ENCODE measurements around the gene XIST. TPM values are rescaled to one million over a fixed set of nuclear protein-coding genes. Genes with fewer than 3 reads are reported as not detected.

Gene XIST
- total and polyA plus RNA-seq, 9 of the 15 experiments (the other 6 are each of a cell fraction or from before 2014, with no cell fraction given) = 22.4 to 160 (median 55.5) TPM

DNA sequence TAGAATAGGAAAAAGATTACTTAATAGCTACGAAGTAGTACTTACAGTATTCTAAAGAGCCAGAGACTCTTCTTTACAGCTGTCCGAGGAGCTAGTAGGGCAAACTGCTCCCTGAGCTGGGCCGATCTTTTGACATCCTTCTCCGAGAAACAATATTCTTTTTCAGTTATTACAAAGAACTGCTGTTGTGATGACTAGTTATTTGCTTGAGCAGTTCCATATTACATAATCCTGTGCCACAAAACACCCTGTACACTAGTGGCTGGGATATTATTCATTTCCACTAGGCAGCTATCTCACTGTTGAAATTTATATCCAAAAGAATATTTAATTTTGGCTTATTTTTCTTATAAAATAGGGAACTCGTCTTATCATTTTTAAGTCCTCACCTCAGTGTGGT lies 11.2 kb downstream of the XIST start (continued):
- TF ChIP-seq LCOR (CRISPR knock-in tag; IDR thresholded peaks at IDR 0.05) (no peak), NFIX (CRISPR knock-in tag; IDR thresholded peaks at IDR 0.05; ENCODE audit: low read depth) (no peak), TAF1 (IDR thresholded peaks at IDR 0.05; ENCODE audit: control insufficient read depth, extremely low read depth, insufficient read depth, low read length, severe bottlenecking) (no peak), TAF7 (tag; IDR thresholded peaks at IDR 0.05) (no peak), RBM22 (IDR thresholded peaks at IDR 0.05; ENCODE audit: low read depth, low read length, poor library complexity, severe bottlenecking) (no peak)

DNA sequence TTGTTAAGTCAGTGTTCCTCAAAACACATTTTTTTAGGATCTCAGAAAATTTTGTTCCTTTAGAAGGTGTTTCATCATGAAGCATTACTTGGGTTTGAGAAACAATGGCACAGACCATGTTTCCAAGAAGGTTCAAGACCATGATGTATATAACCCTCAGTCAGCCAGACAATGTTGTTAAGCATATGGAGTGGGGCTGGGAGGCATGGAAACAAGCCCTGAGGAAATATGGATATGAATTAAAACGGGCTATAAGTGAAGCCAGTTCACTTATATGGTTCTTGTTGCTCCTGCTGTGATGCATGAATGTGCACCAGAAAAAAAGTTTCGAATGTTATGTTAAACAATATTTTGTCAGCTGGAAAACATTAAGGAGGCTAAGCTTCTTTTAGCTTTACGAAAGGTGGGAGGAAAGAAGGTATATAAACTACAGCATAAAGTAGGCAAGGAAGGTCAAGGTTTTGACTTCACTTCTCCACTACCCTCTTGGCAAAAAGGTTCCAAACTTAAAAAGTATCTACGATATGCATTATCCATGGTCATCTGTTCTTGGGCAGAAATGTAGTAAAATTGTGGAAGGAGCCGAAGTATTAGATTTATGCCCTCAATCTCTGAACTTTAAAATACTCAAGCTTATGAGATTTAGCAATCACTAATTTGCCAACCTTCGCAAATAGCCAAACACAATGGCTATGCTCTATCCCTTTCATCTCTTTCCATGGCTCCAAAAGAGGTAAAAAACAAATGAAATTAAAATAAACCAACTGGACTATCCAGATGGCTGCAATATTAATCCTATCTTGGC lies 12.2 kb downstream of the XIST start:
- no peak overlapping the region for H3K4me3 ChIP-seq
- intact Hi-C loops (cut with micrococcal nuclease) (no loop called here), in situ Hi-C loops (cut with MboI) (no loop called here)
- no peaks in the 10 kb centered on the region for H3K9me3 ChIP-seq (replicated peaks; ENCODE audit: control insufficient read depth, insufficient read depth, low read depth, low read length)
- H3K79me2 ChIP-seq (ENCODE audit: control insufficient read depth, insufficient read depth, low read length) = peaks cover 99% of the 10 kb centered on the region
- no peak overlapping the region for H3K9ac ChIP-seq (ENCODE audit: insufficient read depth in 1 of 2, low read depth in 2 of 2, low read length in 2 of 2)
- no peaks in the 10 kb centered on the region for H3K27me3 ChIP-seq (ENCODE audit: control insufficient read depth in 2 of 2, insufficient read depth in 2 of 2, low read length in 2 of 2)
- ChIA-PET CTCF (ENCODE audit: low intra/inter-chr PET ratio) (no interaction called here), POLR2A (no interaction called here)
- FAIRE-seq (no peak), DNase-seq (ENCODE audit: extremely low read depth in 1 of 4, low spot score in 3 of 4) (no peak), ATAC-seq (no peak)
- H3K4me1 ChIP-seq (replicated peaks in 1 of 2; ENCODE audit: control insufficient read depth in 2 of 2, insufficient read depth in 2 of 2, low read length in 2 of 2) = no peaks in the 10 kb centered on the region; a peak in 1 of 5 replicates
- BruUV-seq (replicated peaks) = no TSS peak
- H3K4me2 ChIP-seq (ENCODE audit: insufficient read depth, low read length) = no peak overlapping the region
- H3K27ac ChIP-seq (ENCODE audit: extremely low read depth, low read depth, low read length) = no peak overlapping the region
- no peak overlapping the region for H2AFZ ChIP-seq (ENCODE audit: low read depth, low read length)
- 37% methylated on average over 6 of the region's 6 CpGs for WGBS (ENCODE audit: insufficient coverage, low coverage, missing lambda C conversion rate)
- H3K36me3 ChIP-seq (ENCODE audit: control insufficient read depth, insufficient read depth, low read length) = peaks cover 31% of the 10 kb centered on the region; the same call in 2 of the 3 replicates
- H3K9me1 ChIP-seq (ENCODE audit: control insufficient read depth, insufficient read depth, low read length) = no peaks in the 10 kb centered on the region
- peaks cover 36% of the 10 kb centered on the region; the same call in 1 of the 2 replicates for H4K20me1 ChIP-seq (replicated peaks; ENCODE audit: control insufficient read depth, insufficient read depth, low read length)
- TF ChIP-seq, protein P1, sequence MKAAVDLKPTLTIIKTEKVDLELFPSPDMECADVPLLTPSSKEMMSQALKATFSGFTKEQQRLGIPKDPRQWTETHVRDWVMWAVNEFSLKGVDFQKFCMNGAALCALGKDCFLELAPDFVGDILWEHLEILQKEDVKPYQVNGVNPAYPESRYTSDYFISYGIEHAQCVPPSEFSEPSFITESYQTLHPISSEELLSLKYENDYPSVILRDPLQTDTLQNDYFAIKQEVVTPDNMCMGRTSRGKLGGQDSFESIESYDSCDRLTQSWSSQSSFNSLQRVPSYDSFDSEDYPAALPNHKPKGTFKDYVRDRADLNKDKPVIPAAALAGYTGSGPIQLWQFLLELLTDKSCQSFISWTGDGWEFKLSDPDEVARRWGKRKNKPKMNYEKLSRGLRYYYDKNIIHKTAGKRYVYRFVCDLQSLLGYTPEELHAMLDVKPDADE (conservative IDR thresholded peaks at IDR 0.05; ENCODE audit: control insufficient read depth, low read depth, low read length) = no peak
- TF ChIP-seq CHAMP1 (IDR thresholded peaks at IDR 0.05) (no peak), ZNF511 (CRISPR knock-in tag; IDR thresholded peaks at IDR 0.05) (no peak), MYBL2 (IDR thresholded peaks at IDR 0.05; ENCODE audit: low read depth) (no peak), MYBL2 (CRISPR knock-in tag; IDR thresholded peaks at IDR 0.05; ENCODE audit: borderline replicate concordance) (no peak), ZNF146 (CRISPR knock-in tag; IDR thresholded peaks at IDR 0.05; ENCODE audit: unreplicated experiment) (no peak), NFATC3 (IDR thresholded peaks at IDR 0.05) (no peak), BCOR (IDR thresholded peaks at IDR 0.05) (no peak), ZNF384 (IDR thresholded peaks at IDR 0.05; ENCODE audit: low read depth, low read length) (no peak), ZNF830 (CRISPR knock-in tag; IDR thresholded peaks at IDR 0.05) (no peak)
- TF ChIP-seq, protein P2, sequence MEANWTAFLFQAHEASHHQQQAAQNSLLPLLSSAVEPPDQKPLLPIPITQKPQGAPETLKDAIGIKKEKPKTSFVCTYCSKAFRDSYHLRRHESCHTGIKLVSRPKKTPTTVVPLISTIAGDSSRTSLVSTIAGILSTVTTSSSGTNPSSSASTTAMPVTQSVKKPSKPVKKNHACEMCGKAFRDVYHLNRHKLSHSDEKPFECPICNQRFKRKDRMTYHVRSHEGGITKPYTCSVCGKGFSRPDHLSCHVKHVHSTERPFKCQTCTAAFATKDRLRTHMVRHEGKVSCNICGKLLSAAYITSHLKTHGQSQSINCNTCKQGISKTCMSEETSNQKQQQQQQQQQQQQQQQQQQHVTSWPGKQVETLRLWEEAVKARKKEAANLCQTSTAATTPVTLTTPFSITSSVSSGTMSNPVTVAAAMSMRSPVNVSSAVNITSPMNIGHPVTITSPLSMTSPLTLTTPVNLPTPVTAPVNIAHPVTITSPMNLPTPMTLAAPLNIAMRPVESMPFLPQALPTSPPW (CRISPR knock-in tag; IDR thresholded peaks at IDR 0.05) = no peak

Measured in K562 (cell line).